BLaER1 (cell line): ENCODE measurements around the gene TTYH1.
"Not testable (repeated sequence)": the region's sequence is repeated elsewhere in the genome, so short reads cannot be mapped to it uniquely, and the experiment has no call there.

Source experiments
- H3K27ac ChIP-seq: shearing (Covaris generic); formaldehyde crosslinking; 2 replicates; pipeline ENCODE4 v1.8.1; 2022
- H3K27me3 ChIP-seq: shearing (Covaris generic); formaldehyde crosslinking; 2 replicates; pipeline ENCODE4 v1.8.1; 2022
- H3K36me3 ChIP-seq: shearing (Covaris generic); formaldehyde crosslinking; 2 replicates; pipeline ENCODE4 v1.8.1; 2022
- H3K4me1 ChIP-seq: shearing (Covaris generic); formaldehyde crosslinking; 2 replicates; pipeline ENCODE4 v1.8.1; 2022
- H3K4me2 ChIP-seq: shearing (Covaris generic); formaldehyde crosslinking; 2 replicates; pipeline ENCODE4 v1.8.1; 2022
- H3K4me3 ChIP-seq: shearing (Covaris generic); formaldehyde crosslinking; 2 replicates; pipeline ENCODE4 v1.8.1; 2022
- H3K9ac ChIP-seq: shearing (Covaris generic); formaldehyde crosslinking; 2 replicates; pipeline ENCODE4 v1.8.1; 2022
- H3K9me3 ChIP-seq: shearing (Covaris generic); formaldehyde crosslinking; 2 replicates; pipeline ENCODE4 v1.8.1; 2022
- H4K20me1 ChIP-seq: shearing (Covaris generic); formaldehyde crosslinking; 2 replicates; pipeline ENCODE4 v1.8.1; 2022
- Cebpa-rat ChIP-seq: shearing (Covaris generic); IDR thresholded peaks from 2 replicates; pipeline ENCODE4 v1.8.1; 2022

The TTYH1 gene

GRCh38 chr19:54436031-54436523 is 20.8 kb downstream of the TTYH1 start:
- Histone ChIP-seq H3K4me2 (peak overlapping the region; percentile 82), H3K27me3 (no peaks in the 10 kb centered on the region), H3K4me3 (no peak overlapping the region), H3K36me3 (peaks cover 26% of the 10 kb centered on the region), H3K9me3 (no peaks in the 10 kb centered on the region), H3K4me1 (peaks cover 67% of the 10 kb centered on the region), H3K27ac (peak overlapping the region; percentile 66), H3K9ac (peak overlapping the region; percentile 72), H4K20me1 (peaks cover 34% of the 10 kb centered on the region)
- no peak for TF ChIP-seq Cebpa-rat

GRCh38 chr19:54436628-54437252 is 21.5 kb downstream of the TTYH1 start:
- Histone ChIP-seq H3K27me3 (no peaks in the 10 kb centered on the region), H4K20me1 (peaks cover 30% of the 10 kb centered on the region; the same call in 1 of the 2 replicates), H3K4me2 (peak overlapping the region; percentile 82), H3K9me3 (no peaks in the 10 kb centered on the region), H3K36me3 (peaks cover 26% of the 10 kb centered on the region), H3K9ac (peak overlapping the region; percentile 72), H3K4me1 (peaks cover 62% of the 10 kb centered on the region), H3K4me3 (no peak overlapping the region), H3K27ac (peak overlapping the region; percentile 66)
- TF ChIP-seq Cebpa-rat: no peak

GRCh38 chr19:54439174-54439851 is 24.0 kb downstream of the TTYH1 start:
- Histone ChIP-seq H4K20me1 (peaks cover 22% of the 10 kb centered on the region; the same call in 1 of the 2 replicates), H3K36me3 (peaks cover 35% of the 10 kb centered on the region), H3K9ac (peak overlapping the region; percentile 71; the same call in 1 of the 2 replicates), H3K4me1 (peaks cover 57% of the 10 kb centered on the region), H3K4me2 (peak overlapping the region; percentile 73), H3K9me3 (no peaks in the 10 kb centered on the region), H3K27ac (peak overlapping the region; percentile 52), H3K4me3 (no peak overlapping the region), H3K27me3 (no peaks in the 10 kb centered on the region)
- TF ChIP-seq Cebpa-rat: no peak

GRCh38 chr19:54440641-54441040 is 25.4 kb downstream of the TTYH1 start:
- Histone ChIP-seq H3K27ac (no peak overlapping the region), H3K4me1 (peaks cover 43% of the 10 kb centered on the region), H3K9me3 (no peaks in the 10 kb centered on the region), H3K4me2 (no peak overlapping the region), H3K36me3 (peaks cover 37% of the 10 kb centered on the region), H3K9ac (no peak overlapping the region), H4K20me1 (peaks cover 22% of the 10 kb centered on the region; the same call in 1 of the 2 replicates), H3K4me3 (no peak overlapping the region), H3K27me3 (no peaks in the 10 kb centered on the region)
- TF ChIP-seq Cebpa-rat: no peak

- Histone ChIP-seq H3K4me1 (peaks cover 24% of the 10 kb centered on the region), H3K4me3 (no peak overlapping the region), H3K36me3 (peaks cover 44% of the 10 kb centered on the region), H3K4me2 (no peak overlapping the region), H3K27me3 (no peaks in the 10 kb centered on the region), H3K9ac (no peak overlapping the region), H3K27ac (no peak overlapping the region), H3K9me3 (no peaks in the 10 kb centered on the region), H4K20me1 (peaks cover 5% of the 10 kb centered on the region)
- TF ChIP-seq Cebpa-rat: no peak
Observed at GRCh38 chr19:54444737-54445136, 29.5 kb downstream of the TTYH1 start.

- peaks cover 46% of the 10 kb centered on the region for H3K36me3 ChIP-seq
- H3K9me3 ChIP-seq, H3K4me3 ChIP-seq, H3K27ac ChIP-seq, H3K27me3 ChIP-seq: not testable (repeated sequence)
- peaks cover 37% of the 10 kb centered on the region for H3K4me1 ChIP-seq
- H4K20me1 ChIP-seq: peaks cover 22% of the 10 kb centered on the region
- peak overlapping the region; percentile 95; the same call in 1 of the 2 replicates for H3K9ac ChIP-seq
- peak overlapping the region; percentile 99; the same call in 1 of the 2 replicates for H3K4me2 ChIP-seq
Observed at GRCh38 chr19:54446349-54446748, 31.1 kb downstream of the TTYH1 start.

- Histone ChIP-seq H3K9ac (peak overlapping the region; percentile 95), H3K4me2 (peak overlapping the region; percentile 99), H4K20me1 (peaks cover 40% of the 10 kb centered on the region), H3K27me3 (no peaks in the 10 kb centered on the region), H3K9me3 (no peaks in the 10 kb centered on the region), H3K36me3 (peaks cover 59% of the 10 kb centered on the region), H3K4me1 (peaks cover 41% of the 10 kb centered on the region), H3K27ac (peak overlapping the region; percentile 92), H3K4me3 (peak overlapping the region; percentile 91)
- no peak for TF ChIP-seq Cebpa-rat
Observed at GRCh38 chr19:54448040-54448773, 32.9 kb downstream of the TTYH1 start.

- peak within 1 kb of the TSS; percentile 92 for H3K27ac ChIP-seq
Observed at GRCh38 chr19:54448774-54449700, 33.8 kb downstream of the TTYH1 start, which contains the start of gene LENG8. Gene LENG8 (plus strand): TSS chr19:54449199. CDS start chr19:54451345, 2,146 bp downstream.

GRCh38 chr19:54449701-54450069 is 34.4 kb downstream of the TTYH1 start:
- H3K9ac ChIP-seq: peak overlapping the region; percentile 95
- peaks cover 55% of the 10 kb centered on the region for H4K20me1 ChIP-seq
- peak overlapping the region; percentile 91 for H3K4me3 ChIP-seq
- H3K4me1 ChIP-seq: peaks cover 41% of the 10 kb centered on the region
- no peaks in the 10 kb centered on the region for H3K9me3 ChIP-seq
- TF ChIP-seq Cebpa-rat: no peak
- peaks cover 59% of the 10 kb centered on the region for H3K36me3 ChIP-seq
- H3K27me3 ChIP-seq: no peaks in the 10 kb centered on the region
- H3K27ac ChIP-seq: peak overlapping the region; percentile 92
- H3K4me2 ChIP-seq: peak overlapping the region; percentile 99

More at GRCh38 chr19:54448774-54449700, 33.8 kb downstream of the TTYH1 start, which contains the start of gene LENG8:
- Histone ChIP-seq H3K4me1 (peaks cover 41% of the 10 kb centered on the region), H3K4me2 (peak within 1 kb of the TSS; percentile 99), H3K36me3 (peaks cover 59% of the 10 kb centered on the region), H4K20me1 (peaks cover 48% of the 10 kb centered on the region), H3K9ac (peak within 1 kb of the TSS; percentile 95), H3K4me3 (peak within 1 kb of the TSS; percentile 91), H3K27me3 (no peaks in the 10 kb centered on the region), H3K9me3 (no peaks in the 10 kb centered on the region)
- no peak for TF ChIP-seq Cebpa-rat
